Sigmoid colon (tissue), 7 donors: Measurements from ENCODE around the gene SLC16A7. TPM values are rescaled to one million over a fixed set of nuclear protein-coding genes. Genes with fewer than 3 reads are reported as not detected.

Source experiments
- DNase-seq: peaks from one replicate; pipeline ENCODE4 v3.0.0-alpha.2; 2019
- H3K27ac ChIP-seq, 4 donors: fragments of 200-600 bp; sonication (generic); one replicate each; pipeline ENCODE4 v1.5.1; 2016 to 2019; ENCODE audit warnings: mild to moderate bottlenecking in 1 of 4
- H3K27me3 ChIP-seq, 3 donors: fragments of 200-600 bp; sonication (generic); one replicate each; pipeline ENCODE4 v1.5.1; 2019; ENCODE audit warnings: mild to moderate bottlenecking in 1 of 3
- H3K36me3 ChIP-seq, 4 donors: fragments of 200-600 bp; sonication (generic); one replicate each; pipeline ENCODE4 v1.5.1; 2016 to 2019
- H3K4me1 ChIP-seq, 4 donors: fragments of 200-600 bp; sonication (generic); one replicate each; pipeline ENCODE4 v1.5.1; 2017 to 2019
- H3K4me3 ChIP-seq, 4 donors: fragments of 200-600 bp; sonication (generic); one replicate each; pipeline ENCODE4 v1.5.1; 2017 to 2019; ENCODE audit warnings: mild to moderate bottlenecking in 2 of 4, moderate library complexity in 1 of 4
- H3K9me3 ChIP-seq, 4 donors: fragments of 200-600 bp in 3 of 4; sonication (generic) in 3 of 4; one replicate each; pipeline versions ENCODE4 v1.5.1 to v1.6.1; 2013 to 2019
- EP300 ChIP-seq, 4 donors: sonication (generic); formaldehyde crosslinking; IDR thresholded peaks; one replicate each; pipeline ENCODE4 v1.6.1; 2017; ENCODE audit warnings: antibody characterized with exemption in 4 of 4
- POLR2A ChIP-seq, 2 donors: fragments of 450-650 bp; IDR thresholded peaks; one replicate each; pipeline ENCODE4 v1.6.1; 2016; ENCODE audit warnings: antibody characterized with exemption in 2 of 2, mild to moderate bottlenecking in 2 of 2, moderate library complexity in 2 of 2
- POLR2AphosphoS5 ChIP-seq, 4 donors: sonication (generic); formaldehyde crosslinking; IDR thresholded peaks; one replicate each; pipeline ENCODE4 v1.6.1; 2017; ENCODE audit warnings: antibody characterized with exemption in 4 of 4
- WGBS, 2 donors: extraction: QIAGEN DNeasy Blood & Tissue Kit; methylation state at CpG; one replicate each; pipeline ENCODE4 v1.1.7; 2013; 5-methylcytosine and 5-hydroxymethylcytosine counted together
- intact Hi-C: fragments of 100-400 bp; cut with DNase I; formaldehyde crosslinking; loops from one replicate; pipeline ENCODE4 v1.15.1; 2023
- polyA plus RNA-seq, 3 donors: library from polyadenylated mRNA; stranded (reverse); fragments of 200-250 nt; gene quantifications; one replicate each; pipeline ENCODE4 v1.2.3, GENCODE V29; 2013
- total RNA-seq, 4 donors: library from RNA; depleted of rRNA; stranded (reverse); fragments of >200 nt; gene quantifications; one replicate each; pipeline ENCODE4 v1.1.0, GENCODE V29; 2016
- TF ChIP-seq, protein P1 (sequence below), 4 experiments: fragments of 450-650 bp in 3 of 4; fragments of 200-600 bp in 1 of 4; IDR thresholded peaks; one replicate each; pipeline ENCODE4 v1.5.1; 2016 to 2019; ENCODE audit warnings: antibody characterized with exemption in 4 of 4, mild to moderate bottlenecking in 3 of 4, moderate library complexity in 2 of 4
- donor health status: healthy with polysubstance abuse.
- donor health status: Bipolar disorder and iron deficiency.
- donor health status: healthy.

The SLC16A7 gene
- total and polyA plus RNA-seq, 7 donors, result 0.46 to 38.8 (median 27.1) TPM

DNA sequence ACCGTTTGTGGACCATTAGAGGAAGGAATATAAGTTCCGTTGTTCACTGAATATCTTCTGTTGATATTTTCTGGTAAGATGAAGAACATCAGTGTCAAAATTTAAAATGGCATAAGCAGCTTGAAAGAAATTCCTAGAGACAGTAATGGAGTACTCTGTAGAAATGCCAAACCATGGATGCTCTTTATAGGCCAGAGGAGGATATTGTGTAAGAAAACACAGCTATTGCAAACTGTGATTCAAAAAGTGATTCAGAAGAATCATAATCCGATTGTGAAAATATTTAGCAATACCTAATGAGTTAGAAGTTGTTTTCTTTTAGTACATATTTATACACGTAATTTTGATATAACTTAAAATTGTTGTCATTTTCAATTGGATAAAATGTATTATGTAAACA is 102.8 kb downstream of the SLC16A7 start:
- Histone ChIP-seq H3K4me1 (peaks cover 0 to 10% (median 4%) of the 10 kb centered on the region in 4 donors), H3K4me3 (no peak overlapping the region), H3K27me3 (no peaks in the 10 kb centered on the region), H3K36me3 (no peaks in the 10 kb centered on the region), H3K27ac (no peak overlapping the region), H3K9me3 (no peaks in the 10 kb centered on the region)
- intact Hi-C loops, result no loop called here
- DNase-seq, result no peak
- TF ChIP-seq POLR2AphosphoS5 (IDR thresholded peaks at IDR 0.05) (peak in 2 of 4 donors; percentile 13 to 45), POLR2A (IDR thresholded peaks at IDR 0.05) (no peak)
- WGBS, 2 donors, result 68 to 76% methylated on average over 4 of the region's 4 CpGs

- TF ChIP-seq, protein P1, sequence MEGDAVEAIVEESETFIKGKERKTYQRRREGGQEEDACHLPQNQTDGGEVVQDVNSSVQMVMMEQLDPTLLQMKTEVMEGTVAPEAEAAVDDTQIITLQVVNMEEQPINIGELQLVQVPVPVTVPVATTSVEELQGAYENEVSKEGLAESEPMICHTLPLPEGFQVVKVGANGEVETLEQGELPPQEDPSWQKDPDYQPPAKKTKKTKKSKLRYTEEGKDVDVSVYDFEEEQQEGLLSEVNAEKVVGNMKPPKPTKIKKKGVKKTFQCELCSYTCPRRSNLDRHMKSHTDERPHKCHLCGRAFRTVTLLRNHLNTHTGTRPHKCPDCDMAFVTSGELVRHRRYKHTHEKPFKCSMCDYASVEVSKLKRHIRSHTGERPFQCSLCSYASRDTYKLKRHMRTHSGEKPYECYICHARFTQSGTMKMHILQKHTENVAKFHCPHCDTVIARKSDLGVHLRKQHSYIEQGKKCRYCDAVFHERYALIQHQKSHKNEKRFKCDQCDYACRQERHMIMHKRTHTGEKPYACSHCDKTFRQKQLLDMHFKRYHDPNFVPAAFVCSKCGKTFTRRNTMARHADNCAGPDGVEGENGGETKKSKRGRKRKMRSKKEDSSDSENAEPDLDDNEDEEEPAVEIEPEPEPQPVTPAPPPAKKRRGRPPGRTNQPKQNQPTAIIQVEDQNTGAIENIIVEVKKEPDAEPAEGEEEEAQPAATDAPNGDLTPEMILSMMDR (IDR thresholded peaks at IDR 0.05), result no peak
- TF ChIP-seq POLR2AphosphoS5 (IDR thresholded peaks at IDR 0.05) (peak in 2 of 4 donors; percentile 14 to 38), POLR2A (IDR thresholded peaks at IDR 0.05) (no peak)
- Histone ChIP-seq H3K36me3 (peaks cover 0 to under 1% (median 0%) of the 10 kb centered on the region in 4 donors), H3K4me3 (no peak overlapping the region), H3K27ac (no peak overlapping the region), H3K4me1 (peaks cover 0 to 10% (median 4%) of the 10 kb centered on the region in 4 donors), H3K27me3 (no peaks in the 10 kb centered on the region), H3K9me3 (no peaks in the 10 kb centered on the region)
- DNase-seq, result no peak
- intact Hi-C loops, result no loop called here
- WGBS, 2 donors, result 89% methylated on average over 2 of the region's 2 CpGs
These were observed 103.8 kb downstream of the SLC16A7 start for GRCh38 chr12:59699421-59700152.

DNA sequence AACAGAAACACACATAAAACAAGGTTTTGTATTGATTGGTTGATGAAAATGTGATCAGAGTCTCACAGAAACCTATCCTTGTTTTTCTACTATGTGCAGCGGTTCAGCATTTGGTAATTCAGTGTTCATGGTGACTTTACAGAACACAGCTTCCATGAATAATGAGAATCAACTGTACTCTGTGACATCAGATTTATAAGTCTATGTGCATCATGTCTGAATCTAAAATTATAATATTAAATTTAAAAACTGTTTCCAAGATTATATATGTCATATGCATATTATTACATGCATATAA is 104.3 kb downstream of the SLC16A7 start:
- peaks cover 0 to 5% (median 0%) of the 10 kb centered on the region in 4 donors for H3K36me3 ChIP-seq
- 83 to 91% methylated on average over 1 of the region's 1 CpG for WGBS, 2 donors
- H3K27ac ChIP-seq, result no peak overlapping the region
- no peak for DNase-seq
- intact Hi-C loops, result no loop called here
- no peak overlapping the region for H3K4me3 ChIP-seq
- H3K9me3 ChIP-seq, result no peaks in the 10 kb centered on the region
- peaks cover 0 to 10% (median 4%) of the 10 kb centered on the region in 4 donors for H3K4me1 ChIP-seq
- TF ChIP-seq EP300 (IDR thresholded peaks at IDR 0.05), result no peak
- TF ChIP-seq POLR2A (IDR thresholded peaks at IDR 0.05), result no peak
- no peak for TF ChIP-seq POLR2AphosphoS5 (IDR thresholded peaks at IDR 0.05)
- H3K27me3 ChIP-seq, result no peaks in the 10 kb centered on the region

- no peak overlapping the region for H3K4me3 ChIP-seq
- no peaks in the 10 kb centered on the region for H3K4me1 ChIP-seq
- no peak overlapping the region for H3K27ac ChIP-seq
- TF ChIP-seq POLR2A (IDR thresholded peaks at IDR 0.05) (no peak), POLR2AphosphoS5 (IDR thresholded peaks at IDR 0.05) (no peak), EP300 (IDR thresholded peaks at IDR 0.05) (no peak)
- TF ChIP-seq, protein P1 (IDR thresholded peaks at IDR 0.05), result no peak
- no peaks in the 10 kb centered on the region for H3K27me3 ChIP-seq
- intact Hi-C loops, result no loop called here
- H3K36me3 ChIP-seq, result peaks cover 0 to 8% (median 0%) of the 10 kb centered on the region in 4 donors
- no peak for DNase-seq
- H3K9me3 ChIP-seq, result no peaks in the 10 kb centered on the region
These were observed 112.2 kb downstream of the SLC16A7 start for GRCh38 chr12:59708064-59708463.

DNA sequence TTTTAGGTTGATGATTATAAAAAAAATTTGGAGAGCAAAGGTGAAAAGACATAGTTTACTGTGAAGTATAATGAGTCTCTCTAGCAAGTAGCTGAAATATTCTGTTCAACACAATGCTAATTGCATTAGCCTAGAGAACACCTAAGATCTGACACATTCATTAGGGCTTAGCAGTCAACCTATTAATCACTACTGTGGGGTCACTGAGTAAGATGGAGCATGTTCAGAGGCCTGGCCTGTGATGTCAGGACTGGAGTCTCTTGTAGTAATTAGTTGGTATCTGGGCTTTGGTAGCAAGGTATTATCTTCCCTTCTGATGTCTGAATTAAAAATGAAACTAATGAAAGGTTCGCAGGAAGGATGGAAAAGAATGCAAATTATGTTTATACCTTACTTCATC is 112.7 kb downstream of the SLC16A7 start:
- no peak overlapping the region for H3K27ac ChIP-seq
- TF ChIP-seq, protein P1 (IDR thresholded peaks at IDR 0.05), result no peak
- no peak for TF ChIP-seq POLR2AphosphoS5 (IDR thresholded peaks at IDR 0.05)
- no peak for TF ChIP-seq EP300 (IDR thresholded peaks at IDR 0.05)
- no peak for TF ChIP-seq POLR2A (IDR thresholded peaks at IDR 0.05)
- 89 to 90% methylated on average over 1 of the region's 1 CpG for WGBS, 2 donors

More for the DNA sequence above, 112.7 kb downstream of the SLC16A7 start:
- Histone ChIP-seq H3K27me3 (no peaks in the 10 kb centered on the region), H3K9me3 (no peaks in the 10 kb centered on the region), H3K36me3 (peaks cover 0 to 8% (median 0%) of the 10 kb centered on the region in 4 donors), H3K4me1 (no peaks in the 10 kb centered on the region), H3K4me3 (no peak overlapping the region)
- DNase-seq, result no peak
- intact Hi-C loops, result no loop called here
